ENCODE measurements around the gene XXYLT1. TPM values are rescaled to one million over a fixed set of nuclear protein-coding genes. Genes with fewer than 3 reads are reported as not detected.
A peak's percentile ranks its signal among the peaks of the same experiment; 100 is the strongest.

Gene XXYLT1
- total RNA-seq, 1 donor from 2014 or later, result 13.6 TPM

DNA sequence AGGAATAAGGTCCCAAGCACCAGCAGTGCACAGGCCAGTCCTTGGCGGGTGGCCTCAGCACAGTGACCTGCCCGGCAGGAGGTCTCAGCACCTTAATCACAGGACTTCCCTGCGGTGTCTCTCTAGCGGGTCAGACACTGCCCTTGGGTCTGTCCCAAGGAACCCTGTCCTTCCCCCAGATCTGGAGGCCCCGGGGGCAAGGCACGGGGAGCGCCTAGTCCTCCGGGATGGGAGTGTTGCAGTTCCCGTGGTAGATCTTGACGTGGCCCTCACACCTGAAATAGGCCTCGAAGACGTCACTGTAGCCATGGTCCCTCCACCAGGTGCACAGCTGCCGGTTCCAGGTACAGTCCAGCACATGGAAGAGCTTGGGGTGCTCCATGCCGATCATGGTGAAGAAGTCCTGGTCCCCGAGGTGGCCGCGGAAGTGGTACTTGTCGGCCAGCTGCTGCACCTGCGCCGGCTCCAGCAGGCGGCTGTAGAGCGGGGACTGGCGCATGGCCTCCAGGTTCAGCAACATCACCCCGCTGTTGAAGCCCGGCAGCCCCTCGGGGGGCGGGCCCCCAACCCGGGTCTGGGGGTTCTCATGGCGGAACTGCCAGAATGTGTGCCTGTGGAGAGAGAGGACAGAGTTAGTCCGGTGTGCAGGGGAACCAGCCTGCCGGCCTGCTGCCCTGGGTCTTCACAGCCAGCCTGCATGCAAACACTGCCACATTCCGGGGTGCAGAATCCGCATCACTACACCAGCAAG, 201.3 kb downstream of the XXYLT1 start:
- Histone ChIP-seq H3K4me3 (ENCODE audit: low read length in 3 of 3) (no peak overlapping the region), H3K27me3 (ENCODE audit: control insufficient read depth in 3 of 3, insufficient read depth in 3 of 3, low read length in 3 of 3) (no peaks in the 10 kb centered on the region), H3K36me3 (ENCODE audit: control insufficient read depth in 3 of 3, insufficient read depth in 3 of 3, low read length in 3 of 3) (peaks cover 3 to 11% (median 5%) of the 10 kb centered on the region in 3 donors)

DNA sequence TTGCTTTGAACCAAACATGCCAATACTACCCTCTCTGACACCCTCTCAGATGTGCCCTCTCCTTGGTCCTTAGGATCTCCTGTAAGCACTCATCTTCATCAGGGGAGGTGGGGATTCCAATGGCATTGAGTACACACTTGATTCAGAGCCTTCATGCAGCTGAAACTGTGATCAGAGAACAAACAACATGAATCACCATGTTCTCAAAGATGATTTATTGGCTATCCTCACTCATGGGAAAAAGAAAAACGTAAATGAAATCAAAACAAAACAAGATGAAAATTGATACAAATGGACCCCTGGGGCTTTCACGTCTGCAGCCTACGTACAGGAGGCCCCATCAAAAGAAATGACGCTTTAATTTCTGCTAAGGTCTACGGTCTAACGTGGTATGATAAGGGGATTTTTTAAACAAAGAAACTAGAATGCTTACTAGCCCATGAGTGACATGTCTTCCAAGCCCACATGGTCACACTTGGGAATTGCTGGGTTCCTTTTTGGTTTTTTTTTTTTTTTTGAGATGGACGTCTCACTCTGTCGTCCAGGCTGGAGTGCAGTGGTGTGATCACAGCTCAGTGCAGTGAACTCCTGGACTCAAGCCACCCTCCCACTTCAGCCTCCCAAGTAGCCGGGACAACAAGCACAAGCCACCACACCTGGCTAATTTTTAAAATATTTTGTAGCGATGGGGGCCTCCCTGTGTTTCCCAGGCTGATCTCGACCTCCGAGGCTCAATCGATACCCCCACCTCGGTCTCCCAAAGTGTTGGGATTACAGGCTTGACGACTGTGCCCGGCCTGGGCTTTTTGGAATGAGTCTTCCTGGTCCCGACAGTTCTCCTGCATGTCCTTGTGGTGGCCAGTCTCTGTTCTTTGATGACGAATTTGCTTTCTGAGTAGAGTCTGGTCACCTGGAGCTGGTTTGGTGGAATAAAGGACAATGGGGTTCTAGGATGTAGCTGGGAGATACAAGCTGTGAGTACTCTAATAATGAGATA, 202.6 kb downstream of the XXYLT1 start:
- peaks cover 42 to 45% (median 44%) of the 10 kb centered on the region in 3 donors for H3K4me1 ChIP-seq (ENCODE audit: control insufficient read depth in 3 of 3, insufficient read depth in 3 of 3, low read length in 3 of 3)
- no peak overlapping the region for H3K27ac ChIP-seq (ENCODE audit: low read depth, low read length)
- peaks cover 3 to 11% (median 5%) of the 10 kb centered on the region in 3 donors for H3K36me3 ChIP-seq (ENCODE audit: control insufficient read depth in 3 of 3, insufficient read depth in 3 of 3, low read length in 3 of 3)
- H3K9me3 ChIP-seq (ENCODE audit: control insufficient read depth in 3 of 3, low read length in 3 of 3), result no peaks in the 10 kb centered on the region
- H3K27me3 ChIP-seq (ENCODE audit: control insufficient read depth in 3 of 3, insufficient read depth in 3 of 3, low read length in 3 of 3), result no peaks in the 10 kb centered on the region
- no peak overlapping the region for H3K4me3 ChIP-seq (ENCODE audit: low read length in 3 of 3)
- no peak overlapping the region for H3K9ac ChIP-seq (ENCODE audit: low read depth in 1 of 3, low read length in 3 of 3)

More for the DNA sequence above, 201.3 kb downstream of the XXYLT1 start:
- Histone ChIP-seq H3K9me3 (ENCODE audit: control insufficient read depth in 3 of 3, low read length in 3 of 3) (no peaks in the 10 kb centered on the region), H3K9ac (ENCODE audit: low read depth in 1 of 3, low read length in 3 of 3) (no peak overlapping the region), H3K27ac (ENCODE audit: low read depth, low read length) (no peak overlapping the region), H3K4me1 (ENCODE audit: control insufficient read depth in 3 of 3, insufficient read depth in 3 of 3, low read length in 3 of 3) (peaks cover 35 to 43% (median 41%) of the 10 kb centered on the region in 3 donors)

DNA sequence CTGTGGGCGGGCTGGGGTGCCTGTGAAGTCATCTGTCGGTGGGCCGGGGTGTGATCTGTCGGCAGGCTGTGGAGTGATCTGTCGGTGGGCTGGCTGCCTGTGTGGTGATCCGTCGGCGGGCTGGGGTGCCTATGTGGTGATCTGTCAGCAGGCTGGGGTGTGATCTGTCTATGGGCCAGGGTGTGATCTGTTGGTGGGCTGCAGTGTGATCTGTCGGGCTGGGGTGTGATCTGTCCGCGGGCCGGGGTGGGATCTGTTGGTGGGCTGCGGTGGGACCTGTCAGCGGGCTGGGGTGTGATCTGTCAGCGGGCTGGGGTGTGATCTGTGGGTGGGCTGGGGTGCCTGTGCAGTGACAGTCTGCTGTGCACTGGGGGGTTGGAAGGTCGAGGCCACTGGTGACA, 204.5 kb downstream of the XXYLT1 start:
- no peaks in the 10 kb centered on the region for H3K9me3 ChIP-seq (ENCODE audit: control insufficient read depth in 3 of 3, low read length in 3 of 3)
- no peak overlapping the region for H3K27ac ChIP-seq (ENCODE audit: low read depth, low read length)
- H3K27me3 ChIP-seq (ENCODE audit: control insufficient read depth in 3 of 3, insufficient read depth in 3 of 3, low read length in 3 of 3), result no peaks in the 10 kb centered on the region
- H3K36me3 ChIP-seq (ENCODE audit: control insufficient read depth in 3 of 3, insufficient read depth in 3 of 3, low read length in 3 of 3), result peaks cover 2 to 11% (median 3%) of the 10 kb centered on the region in 3 donors
- H3K4me1 ChIP-seq (ENCODE audit: control insufficient read depth in 3 of 3, insufficient read depth in 3 of 3, low read length in 3 of 3), result peaks cover 30 to 37% (median 34%) of the 10 kb centered on the region in 3 donors
- H3K4me3 ChIP-seq (ENCODE audit: low read length in 3 of 3), result no peak overlapping the region
- no peak overlapping the region for H3K9ac ChIP-seq (ENCODE audit: low read depth in 1 of 3, low read length in 3 of 3)

DNA sequence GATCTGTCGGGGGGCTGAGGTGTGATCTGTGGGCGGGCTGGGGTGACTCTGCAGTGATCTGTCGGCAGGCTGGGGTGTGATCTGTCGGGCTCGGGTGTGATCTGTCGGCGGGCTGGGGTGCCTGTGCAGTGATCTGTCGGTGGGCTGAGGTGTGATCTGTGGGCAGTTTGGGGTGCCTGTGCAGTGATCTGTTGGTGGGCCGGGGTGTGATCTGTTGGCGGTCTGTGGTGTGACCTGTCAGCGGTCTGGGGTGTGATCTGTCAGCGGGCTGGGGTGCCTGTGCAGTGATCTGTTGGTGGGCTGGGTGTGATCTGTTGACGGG, 205.1 kb downstream of the XXYLT1 start:
- H3K4me3 ChIP-seq (ENCODE audit: low read length in 3 of 3), result no peak overlapping the region
- H3K9ac ChIP-seq (ENCODE audit: low read depth in 1 of 3, low read length in 3 of 3), result no peak overlapping the region
- H3K36me3 ChIP-seq (ENCODE audit: control insufficient read depth in 3 of 3, insufficient read depth in 3 of 3, low read length in 3 of 3), result peaks cover 2 to 11% (median 3%) of the 10 kb centered on the region in 3 donors
- peaks cover 24 to 35% (median 28%) of the 10 kb centered on the region in 3 donors for H3K4me1 ChIP-seq (ENCODE audit: control insufficient read depth in 3 of 3, insufficient read depth in 3 of 3, low read length in 3 of 3)
- H3K27ac ChIP-seq (ENCODE audit: low read depth, low read length), result no peak overlapping the region
- no peaks in the 10 kb centered on the region for H3K9me3 ChIP-seq (ENCODE audit: control insufficient read depth in 3 of 3, low read length in 3 of 3)
- no peaks in the 10 kb centered on the region for H3K27me3 ChIP-seq (ENCODE audit: control insufficient read depth in 3 of 3, insufficient read depth in 3 of 3, low read length in 3 of 3)

DNA sequence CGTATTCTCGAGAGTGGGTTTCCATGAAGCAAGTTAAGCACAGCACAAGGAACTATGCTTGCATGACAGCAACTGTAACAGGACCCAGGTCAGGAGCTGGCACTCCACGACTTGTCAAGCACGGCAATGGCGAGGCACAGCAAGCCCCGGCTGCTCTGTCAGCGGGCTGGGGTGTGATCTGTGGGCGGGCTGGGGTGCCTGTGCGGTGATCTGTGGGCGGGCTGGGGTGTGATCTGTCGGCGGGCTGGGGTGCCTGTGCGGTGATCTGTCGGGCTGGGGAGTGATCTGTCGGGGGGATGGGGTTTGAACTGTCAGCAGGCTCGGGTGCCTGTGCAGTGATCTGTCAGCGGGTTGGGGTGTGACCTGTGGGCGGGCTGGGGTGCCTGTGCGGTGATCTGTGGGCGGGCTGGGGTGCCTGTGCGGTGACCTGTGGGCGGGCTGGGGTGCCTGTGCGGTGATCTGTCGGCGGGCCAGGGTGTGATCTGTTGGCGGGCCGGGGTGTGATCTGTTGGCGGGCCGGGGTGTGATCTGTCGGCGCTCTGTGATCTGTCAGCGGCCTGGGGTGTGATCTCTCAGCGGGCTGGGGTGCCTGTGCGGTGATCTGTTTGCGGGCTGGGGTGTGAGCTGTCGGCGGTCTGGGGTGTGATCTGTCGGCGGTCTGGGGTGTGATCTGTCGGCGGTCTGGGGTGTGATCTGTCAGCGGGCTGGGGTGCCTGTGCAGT, 205.7 kb downstream of the XXYLT1 start:
- Histone ChIP-seq H3K9me3 (ENCODE audit: control insufficient read depth in 3 of 3, low read length in 3 of 3) (no peaks in the 10 kb centered on the region), H3K9ac (ENCODE audit: low read depth in 1 of 3, low read length in 3 of 3) (peak overlapping the region in 1 of 3 donors; percentile 1), H3K27ac (ENCODE audit: low read depth, low read length) (no peak overlapping the region), H3K36me3 (ENCODE audit: control insufficient read depth in 3 of 3, insufficient read depth in 3 of 3, low read length in 3 of 3) (peaks cover 2 to 11% (median 3%) of the 10 kb centered on the region in 3 donors), H3K27me3 (ENCODE audit: control insufficient read depth in 3 of 3, insufficient read depth in 3 of 3, low read length in 3 of 3) (peaks cover 0 to 4% (median 0%) of the 10 kb centered on the region in 3 donors), H3K4me1 (ENCODE audit: control insufficient read depth in 3 of 3, insufficient read depth in 3 of 3, low read length in 3 of 3) (peaks cover 24 to 39% (median 28%) of the 10 kb centered on the region in 3 donors), H3K4me3 (ENCODE audit: low read length in 3 of 3) (no peak overlapping the region)

DNA sequence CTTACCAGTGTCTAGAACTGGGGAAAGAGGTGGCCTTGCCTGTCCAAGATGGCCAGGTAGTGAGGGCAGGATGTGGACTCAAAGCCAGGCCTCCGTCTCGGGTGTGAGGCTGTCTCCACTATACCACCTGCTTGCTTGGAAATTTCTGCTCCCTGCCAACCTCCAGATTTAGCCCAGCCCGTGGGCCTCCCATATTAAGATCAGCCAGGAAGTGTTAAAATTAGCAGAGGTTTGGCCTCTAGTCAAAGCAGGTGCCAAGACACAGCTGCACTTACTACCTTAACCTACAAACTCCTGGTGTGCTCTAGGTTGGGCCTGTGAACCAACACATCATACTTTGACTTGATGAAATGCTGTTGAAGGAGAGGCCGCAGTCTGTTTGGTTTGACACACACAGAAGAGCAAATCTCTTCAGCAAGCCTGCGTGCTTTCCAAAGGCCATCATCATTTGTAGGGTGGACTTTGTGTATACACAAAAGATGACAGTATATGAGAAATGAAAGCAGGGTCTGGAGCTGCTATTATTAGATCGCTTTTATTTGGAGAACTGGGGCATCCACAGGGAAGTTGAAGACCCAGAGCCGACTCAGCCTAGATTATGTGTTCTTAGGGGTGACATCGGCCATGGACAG, 206.5 kb downstream of the XXYLT1 start:
- Histone ChIP-seq H3K4me1 (ENCODE audit: control insufficient read depth in 3 of 3, insufficient read depth in 3 of 3, low read length in 3 of 3) (peaks cover 22 to 39% (median 28%) of the 10 kb centered on the region in 3 donors), H3K27me3 (ENCODE audit: control insufficient read depth in 3 of 3, insufficient read depth in 3 of 3, low read length in 3 of 3) (peaks cover 0 to 4% (median 0%) of the 10 kb centered on the region in 3 donors), H3K4me3 (ENCODE audit: low read length in 3 of 3) (no peak overlapping the region), H3K27ac (ENCODE audit: low read depth, low read length) (no peak overlapping the region), H3K9ac (ENCODE audit: low read depth in 1 of 3, low read length in 3 of 3) (peak overlapping the region in 1 of 3 donors; percentile 1), H3K36me3 (ENCODE audit: control insufficient read depth in 3 of 3, insufficient read depth in 3 of 3, low read length in 3 of 3) (peaks cover under 1 to 8% (median 1%) of the 10 kb centered on the region in 3 donors), H3K9me3 (ENCODE audit: control insufficient read depth in 3 of 3, low read length in 3 of 3) (no peaks in the 10 kb centered on the region)

DNA sequence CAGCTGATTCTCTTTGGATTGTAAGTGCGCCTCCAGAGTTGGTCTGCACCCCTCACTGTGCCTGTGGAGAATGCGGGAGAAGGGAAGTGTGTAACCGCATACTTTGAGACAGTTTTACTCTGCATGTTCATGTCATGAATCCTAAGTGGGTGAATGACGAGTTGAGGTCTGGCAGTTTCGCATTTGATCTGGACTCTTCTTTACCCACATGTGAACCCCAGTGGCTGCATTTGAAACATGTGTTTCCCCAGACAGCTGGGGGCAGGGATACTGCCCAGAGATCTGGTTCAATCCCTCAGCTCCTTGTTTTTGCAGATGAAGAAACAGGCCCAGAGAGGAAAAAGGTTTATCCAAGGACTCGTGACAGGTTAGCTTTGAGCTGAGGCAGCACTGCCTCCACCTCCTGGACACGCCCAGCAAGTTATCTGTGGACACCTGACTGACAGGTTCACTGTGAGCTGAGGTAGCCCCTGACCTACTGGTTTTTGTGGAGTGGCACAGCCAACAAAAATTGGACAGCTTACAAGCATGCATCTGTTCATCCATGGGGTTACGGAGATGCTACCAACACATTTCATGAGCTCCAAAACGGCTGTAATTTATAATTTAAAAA, 207.3 kb downstream of the XXYLT1 start:
- Histone ChIP-seq H3K27me3 (ENCODE audit: control insufficient read depth in 3 of 3, insufficient read depth in 3 of 3, low read length in 3 of 3) (peaks cover 0 to 4% (median 0%) of the 10 kb centered on the region in 3 donors), H3K4me1 (ENCODE audit: control insufficient read depth in 3 of 3, insufficient read depth in 3 of 3, low read length in 3 of 3) (peaks cover 22 to 41% (median 32%) of the 10 kb centered on the region in 3 donors), H3K27ac (ENCODE audit: low read depth, low read length) (no peak overlapping the region), H3K36me3 (ENCODE audit: control insufficient read depth in 3 of 3, insufficient read depth in 3 of 3, low read length in 3 of 3) (peaks cover 0 to 4% (median 0%) of the 10 kb centered on the region in 3 donors), H3K4me3 (ENCODE audit: low read length in 3 of 3) (no peak overlapping the region), H3K9ac (ENCODE audit: low read depth in 1 of 3, low read length in 3 of 3) (peak overlapping the region in 1 of 3 donors; percentile 3), H3K9me3 (ENCODE audit: control insufficient read depth in 3 of 3, low read length in 3 of 3) (no peaks in the 10 kb centered on the region)

DNA sequence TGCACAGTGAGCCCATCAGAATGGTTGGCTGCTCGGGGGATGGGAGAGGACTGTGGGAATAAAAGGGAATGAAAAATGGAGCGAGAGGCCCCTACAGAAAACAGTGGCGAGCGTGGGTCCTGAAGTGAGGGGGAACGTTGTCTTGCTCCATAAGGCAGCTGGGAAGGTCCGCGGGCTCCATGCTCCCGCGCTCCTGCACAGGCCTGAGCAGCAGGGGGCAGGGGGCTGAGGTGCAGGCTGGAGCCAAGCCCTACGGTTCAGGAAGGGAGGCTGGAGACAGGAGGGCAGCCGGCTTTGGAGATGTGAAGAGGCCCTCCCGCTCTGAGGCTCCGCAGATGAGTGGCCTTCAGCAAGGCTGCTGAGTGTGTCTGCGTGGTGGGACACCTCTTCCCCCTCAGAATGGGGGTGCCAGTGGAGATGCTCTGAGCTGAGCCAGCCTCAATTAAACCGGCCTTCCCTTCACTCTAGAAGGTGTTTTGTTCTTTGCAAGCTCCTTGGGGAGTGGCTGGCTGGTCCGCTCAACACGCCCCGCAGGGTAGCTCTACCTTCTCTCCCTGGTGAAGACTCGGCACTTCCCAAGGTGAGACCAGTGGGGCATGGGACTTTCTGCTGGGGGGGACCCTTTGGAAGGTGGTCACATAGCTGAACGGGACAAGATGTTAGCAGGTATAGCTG, 208.0 kb downstream of the XXYLT1 start:
- H3K27ac ChIP-seq (ENCODE audit: low read depth, low read length), result no peak overlapping the region
- peaks cover 22 to 46% (median 35%) of the 10 kb centered on the region in 3 donors for H3K4me1 ChIP-seq (ENCODE audit: control insufficient read depth in 3 of 3, insufficient read depth in 3 of 3, low read length in 3 of 3)
- H3K9ac ChIP-seq (ENCODE audit: low read depth in 1 of 3, low read length in 3 of 3), result no peak overlapping the region
- peaks cover 0 to 1% (median 0%) of the 10 kb centered on the region in 3 donors for H3K36me3 ChIP-seq (ENCODE audit: control insufficient read depth in 3 of 3, insufficient read depth in 3 of 3, low read length in 3 of 3)
- H3K9me3 ChIP-seq (ENCODE audit: control insufficient read depth in 3 of 3, low read length in 3 of 3), result no peaks in the 10 kb centered on the region
- H3K4me3 ChIP-seq (ENCODE audit: low read length in 3 of 3), result no peak overlapping the region
- peaks cover 0 to 8% (median 0%) of the 10 kb centered on the region in 3 donors for H3K27me3 ChIP-seq (ENCODE audit: control insufficient read depth in 3 of 3, insufficient read depth in 3 of 3, low read length in 3 of 3)

All from skeletal muscle tissue (tissue), 4 donors.